Keratinocyte (primary cell): Measurements from ENCODE around the gene GCH1. TPM values are rescaled to one million over a fixed set of nuclear protein-coding genes. Genes with fewer than 3 reads are reported as not detected.

Experiments
- DNase-seq: peaks from one replicate; pipeline ENCODE4 v3.0.0-alpha.2; 2011; ENCODE audit warnings: low read depth, missing footprints, low spot score
- FAIRE-seq: peaks from 2 replicates; lab custom pipeline; 2011; peaks lifted over from hg19 to GRCh38; lab: Jason Lieb, UNC
- H2AFZ ChIP-seq: 2 replicates; pipeline ENCODE4 v1.6.0; 2012; ENCODE audit warnings: low read length, control low read depth, inconsistent platforms; ENCODE audit not compliant: control insufficient read depth
- H3K27ac ChIP-seq: 2 replicates; pipeline ENCODE4 v1.5.1; 2011; ENCODE audit warnings: low read length; ENCODE audit not compliant: control insufficient read depth, insufficient read depth
- H3K27me3 ChIP-seq: 3 replicates; pipeline ENCODE4 v1.6.0; 2011; ENCODE audit warnings: low read length; ENCODE audit not compliant: control insufficient read depth, insufficient read depth; ENCODE audit errors: extremely low read depth
- H3K36me3 ChIP-seq, 2 experiments: 2 replicates in 1 of 2; 3 replicates in 1 of 2; pipeline ENCODE4 v1.5.1; 2011; ENCODE audit warnings: low read length in 2 of 2, mild to moderate bottlenecking in 1 of 2; ENCODE audit not compliant: control insufficient read depth in 2 of 2, insufficient read depth in 2 of 2; ENCODE audit errors: extremely low read depth in 1 of 2
- H3K4me1 ChIP-seq: 3 replicates; pipeline ENCODE4 v1.5.1; 2011; ENCODE audit warnings: low read length; ENCODE audit not compliant: control insufficient read depth, insufficient read depth; ENCODE audit errors: extremely low read depth
- H3K4me2 ChIP-seq: 3 replicates; pipeline ENCODE4 v1.6.0; 2011; ENCODE audit warnings: low read depth, low read length; ENCODE audit not compliant: control insufficient read depth, insufficient read depth; ENCODE audit errors: extremely low read depth
- H3K4me3 ChIP-seq, 3 experiments: fragments of 200-600 bp in 1 of 3; sonication (generic) in 1 of 3; 2 replicates in 2 of 3; 3 replicates in 1 of 3; pipeline ENCODE4 v1.5.1; 2011 to 2016; ENCODE audit warnings: low read length in 3 of 3, mild to moderate bottlenecking in 3 of 3, control low read depth in 2 of 3, inconsistent platforms in 1 of 3, low read depth in 1 of 3, mixed read lengths in 1 of 3, mixed run types in 1 of 3, moderate library complexity in 1 of 3; ENCODE audit not compliant: control insufficient read depth in 2 of 3, insufficient read depth in 2 of 3; ENCODE audit errors: extremely low read depth in 1 of 3
- H3K79me2 ChIP-seq: 2 replicates; pipeline ENCODE4 v1.6.0; 2012; ENCODE audit warnings: low read length; ENCODE audit not compliant: control insufficient read depth, insufficient read depth
- H3K9ac ChIP-seq: 3 replicates; pipeline ENCODE4 v1.6.0; 2011; ENCODE audit warnings: low read length; ENCODE audit not compliant: control insufficient read depth, insufficient read depth; ENCODE audit errors: extremely low read depth
- H3K9me1 ChIP-seq: 3 replicates; pipeline ENCODE4 v1.6.0; 2011; ENCODE audit warnings: low read length; ENCODE audit not compliant: control insufficient read depth, insufficient read depth; ENCODE audit errors: extremely low read depth
- H3K9me3 ChIP-seq: 2 replicates; pipeline ENCODE4 v1.5.1; 2012; ENCODE audit warnings: low read depth, low read length; ENCODE audit not compliant: control insufficient read depth
- H4K20me1 ChIP-seq: 3 replicates; pipeline ENCODE4 v1.6.0; 2011; ENCODE audit warnings: low read length; ENCODE audit not compliant: control insufficient read depth, insufficient read depth; ENCODE audit errors: extremely low read depth
- EZH2 ChIP-seq: IDR thresholded peaks from one replicate; pipeline ENCODE4 v1.6.1; 2012; ENCODE audit warnings: inconsistent platforms, mild to moderate bottlenecking, low read length, moderate library complexity
- dilution Hi-C: fragments of 300-500 bp; cut with MboI; formaldehyde crosslinking; loops from one replicate; pipeline ENCODE4 v1.7.0; 2020; ENCODE audit warnings: low sequenced_read_pairs; ENCODE audit not compliant: extremely low pct_ligation_motif_present
- polyA plus RNA-seq, 5 experiments: library from polyadenylated mRNA; depleted of rRNA in 3 of 5; stranded (reverse) in 3 of 5; stranded (forward) in 1 of 5; unstranded in 1 of 5; fragments of >200 nt; gene quantifications; 1 replicate in 1 of 5; 2 replicates in 3 of 5; 3 replicates in 1 of 5; pipeline versions ENCODE4 v1.2.1 to v1.2.3, GENCODE V29; 2011 to 2012; ENCODE audit warnings: missing spikeins in 2 of 5, low read depth in 1 of 5, low replicate concordance in 1 of 5
- small RNA-seq, 3 experiments: library from RNA; depleted of rRNA; stranded (forward); fragments of <200 nt; gene quantifications; one replicate each; pipeline ENCODE3, GENCODE V24; 2012; ENCODE audit warnings: low read depth in 3 of 3, low replicate concordance in 1 of 3; ENCODE audit not compliant: insufficient read length in 3 of 3
- TF ChIP-seq, protein P1 (sequence below), 3 experiments: IDR thresholded peaks in 1 of 3; conservative IDR thresholded peaks in 1 of 3; optimal IDR thresholded peaks in 1 of 3; 2 replicates in 2 of 3; 3 replicates in 1 of 3; pipeline versions ENCODE3 to v1.5.1; 2011; ENCODE audit warnings: low read length in 3 of 3, mild to moderate bottlenecking in 3 of 3, moderate library complexity in 2 of 3, control low read depth in 1 of 3, inconsistent platforms in 1 of 3; ENCODE audit not compliant: insufficient read depth in 2 of 3; ENCODE audit errors: extremely low read depth in 1 of 3

GCH1 gene
- polyA plus RNA-seq, 1 donor (not counting 4 experiments of a cell fraction or from before 2014, with no cell fraction given): 3.4 TPM

DNA sequence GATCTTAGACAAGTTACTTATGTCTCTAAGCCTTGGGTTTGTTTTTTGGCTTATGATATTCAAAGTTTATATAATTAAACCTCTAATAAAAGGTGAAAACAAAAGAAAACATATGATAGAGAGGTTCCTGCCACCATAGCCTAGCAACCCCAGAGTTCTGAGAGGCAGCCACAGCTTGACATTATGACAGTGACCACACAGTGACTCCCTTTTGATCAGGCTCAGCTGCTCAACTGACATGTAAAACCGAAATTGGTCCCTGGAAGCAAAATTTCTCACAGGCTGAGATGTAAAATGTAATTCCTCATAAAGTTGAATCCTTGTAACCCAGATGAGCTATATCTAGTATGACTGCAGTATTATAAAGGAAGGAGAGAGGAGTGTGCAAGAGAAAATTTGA lies 108.5 kb downstream of the GCH1 start:
- H3K4me3 ChIP-seq: no peak overlapping the region
- peaks cover 14% of the 10 kb centered on the region for H3K4me1 ChIP-seq
- no peak for DNase-seq
- no peaks in the 10 kb centered on the region for H3K79me2 ChIP-seq
- no peaks in the 10 kb centered on the region for H3K27me3 ChIP-seq
- H3K27ac ChIP-seq: no peak overlapping the region
- no peaks in the 10 kb centered on the region for H3K9me1 ChIP-seq
- H3K36me3 ChIP-seq: peaks cover 0 to 8% of the 10 kb centered on the region in 2 experiments
- no peak overlapping the region for H3K4me2 ChIP-seq
- no peaks in the 10 kb centered on the region for H4K20me1 ChIP-seq
- no peaks in the 10 kb centered on the region for H3K9me3 ChIP-seq
- H3K9ac ChIP-seq: no peak overlapping the region
- dilution Hi-C loops: no loop called here
- FAIRE-seq: no peak
- no peak for TF ChIP-seq EZH2
- no peak overlapping the region for H2AFZ ChIP-seq

DNA sequence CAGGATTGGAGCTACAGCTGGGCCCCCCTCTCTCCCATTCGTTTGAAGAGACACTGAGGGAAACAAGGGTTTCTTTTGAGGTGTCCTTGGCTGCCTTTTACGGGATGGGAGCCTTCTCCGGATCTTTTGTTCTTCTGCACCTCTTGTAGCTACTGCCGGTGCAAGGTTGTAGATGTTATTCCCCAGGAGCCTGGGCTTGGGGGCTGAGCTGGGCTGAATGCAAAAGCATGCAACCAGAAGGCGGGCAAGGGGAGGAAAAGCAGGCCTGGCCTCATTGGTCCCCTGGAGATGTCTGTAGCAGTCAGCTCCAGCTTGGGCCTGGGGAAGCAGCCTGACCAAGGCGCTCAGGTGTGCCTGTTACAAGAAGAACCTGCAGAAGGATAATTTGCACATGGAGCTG lies 110.3 kb downstream of the GCH1 start:
- no peak for DNase-seq
- dilution Hi-C loops: no loop called here

More for the DNA sequence above, 110.3 kb downstream of the GCH1 start:
- Histone ChIP-seq H3K4me3 (no peak overlapping the region), H3K27me3 (no peaks in the 10 kb centered on the region), H2AFZ (no peak overlapping the region), H3K9ac (no peak overlapping the region), H3K4me2 (no peak overlapping the region), H3K79me2 (no peaks in the 10 kb centered on the region), H4K20me1 (no peaks in the 10 kb centered on the region), H3K4me1 (peaks cover 10% of the 10 kb centered on the region), H3K9me3 (no peaks in the 10 kb centered on the region), H3K9me1 (no peaks in the 10 kb centered on the region), H3K36me3 (peaks cover 3 to 21% of the 10 kb centered on the region in 2 experiments), H3K27ac (no peak overlapping the region)
- TF ChIP-seq, protein P1, sequence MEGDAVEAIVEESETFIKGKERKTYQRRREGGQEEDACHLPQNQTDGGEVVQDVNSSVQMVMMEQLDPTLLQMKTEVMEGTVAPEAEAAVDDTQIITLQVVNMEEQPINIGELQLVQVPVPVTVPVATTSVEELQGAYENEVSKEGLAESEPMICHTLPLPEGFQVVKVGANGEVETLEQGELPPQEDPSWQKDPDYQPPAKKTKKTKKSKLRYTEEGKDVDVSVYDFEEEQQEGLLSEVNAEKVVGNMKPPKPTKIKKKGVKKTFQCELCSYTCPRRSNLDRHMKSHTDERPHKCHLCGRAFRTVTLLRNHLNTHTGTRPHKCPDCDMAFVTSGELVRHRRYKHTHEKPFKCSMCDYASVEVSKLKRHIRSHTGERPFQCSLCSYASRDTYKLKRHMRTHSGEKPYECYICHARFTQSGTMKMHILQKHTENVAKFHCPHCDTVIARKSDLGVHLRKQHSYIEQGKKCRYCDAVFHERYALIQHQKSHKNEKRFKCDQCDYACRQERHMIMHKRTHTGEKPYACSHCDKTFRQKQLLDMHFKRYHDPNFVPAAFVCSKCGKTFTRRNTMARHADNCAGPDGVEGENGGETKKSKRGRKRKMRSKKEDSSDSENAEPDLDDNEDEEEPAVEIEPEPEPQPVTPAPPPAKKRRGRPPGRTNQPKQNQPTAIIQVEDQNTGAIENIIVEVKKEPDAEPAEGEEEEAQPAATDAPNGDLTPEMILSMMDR (optimal IDR thresholded peaks at IDR 0.05 in 1 of 3, IDR thresholded peaks at IDR 0.05 in 1 of 3, conservative IDR thresholded peaks at IDR 0.05 in 1 of 3; ENCODE audit: extremely low read depth in 1 of 3, insufficient read depth in 2 of 3, low read length in 3 of 3): no peak
- no peak for TF ChIP-seq EZH2
- no peak for FAIRE-seq

Small RNA genes lying within 50 kb of the gene (small RNA-seq; reads per million reads assigned to genes)
- gene MIR4308 (0 reads per million in 3 experiments), gene RNU6ATAC9P (0 reads per million in 3 experiments)

Other genes starting within 250 kb of the GCH1 start
- 4.8 to 13.0 TPM (median 7.4 TPM) in 3 replicates for gene WDHD1, start 124.3 kb upstream of the GCH1 start, polyA plus RNA-seq
- gene SOCS4, start 124.4 kb upstream of the GCH1 start, polyA plus RNA-seq: 6.9 to 14.1 TPM (median 10.7 TPM) in 3 replicates
- gene MAPK1IP1L, start 148.8 kb upstream of the GCH1 start, polyA plus RNA-seq: 48.5 to 114 TPM (median 53.0 TPM) in 3 replicates
- 134 to 202 TPM (median 193 TPM) in 3 replicates for gene LGALS3, start 226.4 kb upstream of the GCH1 start, polyA plus RNA-seq